ENCODE results near the gene APOBEC4.

The APOBEC4 gene

GRCh38 chr1:183604038-183604808, 48.9 kb downstream of the APOBEC4 start:
- H3K4me1 Mint-ChIP-seq = no peaks in the 10 kb centered on the region
- no peaks in the 10 kb centered on the region for H3K27me3 Mint-ChIP-seq
- H3K9me3 Mint-ChIP-seq = no peaks in the 10 kb centered on the region
- H3K4me3 Mint-ChIP-seq = no peak overlapping the region
- no peaks in the 10 kb centered on the region for H3K36me3 Mint-ChIP-seq
- no peak overlapping the region for H3K27ac Mint-ChIP-seq

GRCh38 chr1:183602510-183602909, 50.6 kb downstream of the APOBEC4 start:
- Mint-ChIP-seq H3K27me3 (no peaks in the 10 kb centered on the region), H3K4me3 (no peak overlapping the region), H3K27ac (no peak overlapping the region), H3K36me3 (no peaks in the 10 kb centered on the region), H3K4me1 (peaks cover 6% of the 10 kb centered on the region), H3K9me3 (no peaks in the 10 kb centered on the region)

- Mint-ChIP-seq H3K27me3 (no peaks in the 10 kb centered on the region), H3K9me3 (no peaks in the 10 kb centered on the region), H3K4me3 (no peak overlapping the region), H3K4me1 (peaks cover 6% of the 10 kb centered on the region), H3K27ac (no peak overlapping the region), H3K36me3 (no peaks in the 10 kb centered on the region)
Observed at GRCh38 chr1:183600634-183601033, 52.5 kb downstream of the APOBEC4 start.

GRCh38 chr1:183600136-183600535, 53.0 kb downstream of the APOBEC4 start:
- H3K9me3 Mint-ChIP-seq = no peaks in the 10 kb centered on the region
- H3K4me3 Mint-ChIP-seq = no peak overlapping the region
- H3K4me1 Mint-ChIP-seq = peaks cover 6% of the 10 kb centered on the region
- no peaks in the 10 kb centered on the region for H3K27me3 Mint-ChIP-seq
- H3K36me3 Mint-ChIP-seq = no peaks in the 10 kb centered on the region
- H3K27ac Mint-ChIP-seq = no peak overlapping the region

- H3K4me3 Mint-ChIP-seq = no peak overlapping the region
- H3K27me3 Mint-ChIP-seq = no peaks in the 10 kb centered on the region
- no peaks in the 10 kb centered on the region for H3K9me3 Mint-ChIP-seq
- peaks cover 6% of the 10 kb centered on the region for H3K4me1 Mint-ChIP-seq
- no peaks in the 10 kb centered on the region for H3K36me3 Mint-ChIP-seq
- no peak overlapping the region for H3K27ac Mint-ChIP-seq
Observed at GRCh38 chr1:183598386-183598785, 54.7 kb downstream of the APOBEC4 start.

- H3K4me3 Mint-ChIP-seq = no peak overlapping the region
- H3K27me3 Mint-ChIP-seq = no peaks in the 10 kb centered on the region
- no peak overlapping the region for H3K27ac Mint-ChIP-seq
- no peaks in the 10 kb centered on the region for H3K36me3 Mint-ChIP-seq
- H3K4me1 Mint-ChIP-seq = peaks cover 6% of the 10 kb centered on the region
- H3K9me3 Mint-ChIP-seq = no peaks in the 10 kb centered on the region
Observed at GRCh38 chr1:183597656-183598347, 55.3 kb downstream of the APOBEC4 start.

- Mint-ChIP-seq H3K27ac (no peak overlapping the region), H3K36me3 (no peaks in the 10 kb centered on the region), H3K4me1 (peaks cover 6% of the 10 kb centered on the region), H3K9me3 (no peaks in the 10 kb centered on the region), H3K27me3 (no peaks in the 10 kb centered on the region), H3K4me3 (no peak overlapping the region)
Observed at GRCh38 chr1:183596500-183596899, 56.6 kb downstream of the APOBEC4 start.

All from activated naive CD4-positive, alpha-beta T cell treated with anti-CD3 and anti-CD28 coated beads, Interleukin-2, amount 50 U/mL, for 24 hours (primary cell).